ENCODE results near the gene IKZF2.

IKZF2 gene

GRCh38 chr2:213098612-213099011 is 52.8 kb downstream of the IKZF2 start:
- Mint-ChIP-seq H3K27ac (no peak overlapping the region), H3K4me3 (no peak overlapping the region)

GRCh38 chr2:213091765-213092164 is 59.6 kb downstream of the IKZF2 start:
- DNase-seq (no peak), ATAC-seq (no peak)
- peaks cover 6% of the 10 kb centered on the region for H3K36me3 Mint-ChIP-seq (ENCODE audit: low read depth)
- H3K4me3 Mint-ChIP-seq: no peak overlapping the region
- H3K27me3 Mint-ChIP-seq: no peaks in the 10 kb centered on the region
- no peaks in the 10 kb centered on the region for H3K9me3 Mint-ChIP-seq
- peaks cover 24% of the 10 kb centered on the region for H3K4me1 Mint-ChIP-seq
- H3K27ac Mint-ChIP-seq: no peak overlapping the region

More at GRCh38 chr2:213098612-213099011, 52.8 kb downstream of the IKZF2 start:
- no peaks in the 10 kb centered on the region for H3K27me3 Mint-ChIP-seq
- H3K9me3 Mint-ChIP-seq: no peaks in the 10 kb centered on the region
- H3K4me1 Mint-ChIP-seq: peaks cover 46% of the 10 kb centered on the region
- no peak for DNase-seq
- no peak for ATAC-seq
- H3K36me3 Mint-ChIP-seq (ENCODE audit: low read depth): no peaks in the 10 kb centered on the region

DNA sequence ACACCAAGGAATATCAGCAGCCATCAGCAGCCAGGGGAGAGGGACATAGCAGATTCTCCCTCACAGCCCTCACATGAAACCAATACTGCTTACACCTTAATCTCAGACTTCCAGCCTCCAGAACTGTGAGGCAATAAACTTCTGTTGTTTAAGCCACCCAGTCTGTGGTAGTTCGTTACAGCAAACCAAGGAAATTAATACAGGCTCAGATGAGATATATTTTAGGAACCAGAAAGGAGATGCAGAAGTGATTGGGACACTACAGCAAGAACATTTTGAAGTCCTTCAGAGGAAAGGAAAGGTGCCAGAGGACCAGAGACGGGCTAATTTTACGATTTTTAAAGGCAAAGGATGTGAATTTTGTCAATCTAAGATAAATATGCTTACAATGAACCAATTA is 60.6 kb downstream of the IKZF2 start:
- no peaks in the 10 kb centered on the region for H3K27me3 Mint-ChIP-seq
- DNase-seq (no peak), ATAC-seq (no peak)
- peaks cover 28% of the 10 kb centered on the region for H3K4me1 Mint-ChIP-seq
- H3K4me3 Mint-ChIP-seq: no peak overlapping the region
- H3K27ac Mint-ChIP-seq: no peak overlapping the region
- peaks cover 6% of the 10 kb centered on the region for H3K36me3 Mint-ChIP-seq (ENCODE audit: low read depth)
- no peaks in the 10 kb centered on the region for H3K9me3 Mint-ChIP-seq

DNA sequence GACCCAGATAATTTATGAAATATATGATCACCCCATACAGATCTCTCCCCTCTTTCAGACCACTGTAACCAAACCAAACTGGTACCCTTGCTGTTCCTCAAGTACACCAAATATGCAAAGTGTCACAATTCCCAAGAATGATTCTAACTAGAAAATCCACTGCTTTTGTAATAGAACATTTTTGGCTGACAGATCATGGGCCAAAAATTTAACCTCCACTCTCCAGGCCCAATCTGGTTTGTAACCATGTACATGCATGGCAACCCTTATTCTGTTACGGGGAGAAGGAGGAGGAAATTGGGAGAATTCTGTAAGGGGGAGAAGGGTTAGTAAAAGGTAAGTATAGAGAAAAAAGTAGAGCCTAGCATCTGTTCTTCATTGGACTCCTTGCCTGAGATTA is 62.0 kb downstream of the IKZF2 start:
- peak overlapping the region; percentile 3 for H3K27ac Mint-ChIP-seq
- ATAC-seq (no peak), DNase-seq (no peak)
- peaks cover 29% of the 10 kb centered on the region for H3K4me1 Mint-ChIP-seq
- H3K36me3 Mint-ChIP-seq (ENCODE audit: low read depth): peaks cover 6% of the 10 kb centered on the region
- H3K9me3 Mint-ChIP-seq: no peaks in the 10 kb centered on the region
- no peaks in the 10 kb centered on the region for H3K27me3 Mint-ChIP-seq
- no peak overlapping the region for H3K4me3 Mint-ChIP-seq

- no peak for DNase-seq
- H3K9me3 Mint-ChIP-seq: no peaks in the 10 kb centered on the region
- H3K27ac Mint-ChIP-seq: no peak overlapping the region
- no peaks in the 10 kb centered on the region for H3K27me3 Mint-ChIP-seq
- H3K36me3 Mint-ChIP-seq (ENCODE audit: low read depth): peaks cover 6% of the 10 kb centered on the region
- peak; percentile 76 for ATAC-seq
- no peak overlapping the region for H3K4me3 Mint-ChIP-seq
- H3K4me1 Mint-ChIP-seq: peaks cover 36% of the 10 kb centered on the region
Observed at GRCh38 chr2:213087040-213087439, 64.4 kb downstream of the IKZF2 start.

- Mint-ChIP-seq H3K36me3 (ENCODE audit: low read depth) (peaks cover 6% of the 10 kb centered on the region), H3K9me3 (no peaks in the 10 kb centered on the region), H3K27me3 (no peaks in the 10 kb centered on the region), H3K4me1 (peaks cover 36% of the 10 kb centered on the region), H3K4me3 (no peak overlapping the region), H3K27ac (no peak overlapping the region)
- ATAC-seq (no peak), DNase-seq (no peak)
Observed at GRCh38 chr2:213086571-213086970, 64.8 kb downstream of the IKZF2 start.

DNA sequence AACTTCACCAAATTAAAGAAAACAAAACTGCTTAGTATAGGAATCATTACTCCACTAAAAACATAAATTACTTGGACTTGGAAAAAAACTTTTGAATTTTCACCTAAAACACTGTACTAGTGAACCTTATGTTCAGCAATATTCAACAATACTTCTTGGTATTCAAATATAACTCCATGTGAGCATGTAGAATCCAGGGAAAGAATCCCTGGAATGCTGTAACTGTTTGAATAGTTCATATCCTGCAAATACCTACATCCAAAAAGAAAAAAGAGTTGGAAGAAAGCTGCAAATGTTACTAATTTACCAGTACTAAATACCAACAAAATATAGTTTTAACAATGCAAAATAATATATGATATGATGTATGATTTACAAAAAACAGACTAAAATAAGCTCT is 65.4 kb downstream of the IKZF2 start:
- H3K27me3 Mint-ChIP-seq: no peaks in the 10 kb centered on the region
- DNase-seq: no peak
- no peak for ATAC-seq
- peaks cover 8% of the 10 kb centered on the region for H3K36me3 Mint-ChIP-seq (ENCODE audit: low read depth)
- no peak overlapping the region for H3K4me3 Mint-ChIP-seq
- no peaks in the 10 kb centered on the region for H3K9me3 Mint-ChIP-seq
- no peak overlapping the region for H3K27ac Mint-ChIP-seq
- H3K4me1 Mint-ChIP-seq: peaks cover 36% of the 10 kb centered on the region

DNA sequence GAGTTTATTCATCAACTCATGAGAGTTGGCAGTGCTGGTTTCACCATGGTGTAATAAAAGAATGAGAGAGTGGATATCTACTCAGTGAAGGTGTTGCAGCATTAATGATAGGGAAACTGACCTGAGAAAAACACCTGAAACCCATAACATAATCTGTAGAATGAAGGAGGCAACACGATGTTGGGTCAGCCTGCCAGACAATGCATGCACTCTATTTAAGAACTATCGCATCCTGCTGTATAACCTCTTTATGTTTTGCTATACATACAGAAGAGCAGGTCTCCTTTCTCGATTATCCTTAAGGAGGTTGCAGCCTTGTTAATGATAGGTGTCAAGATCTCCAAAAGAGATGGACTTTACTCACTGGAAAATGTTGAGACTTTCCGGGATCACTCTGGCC is 65.9 kb downstream of the IKZF2 start:
- no peak for DNase-seq
- Mint-ChIP-seq H3K27ac (no peak overlapping the region), H3K9me3 (no peaks in the 10 kb centered on the region), H3K27me3 (no peaks in the 10 kb centered on the region), H3K4me1 (peaks cover 36% of the 10 kb centered on the region), H3K36me3 (ENCODE audit: low read depth) (peaks cover 8% of the 10 kb centered on the region), H3K4me3 (no peak overlapping the region)
- no peak for ATAC-seq

- Mint-ChIP-seq H3K27ac (no peak overlapping the region), H3K4me3 (no peak overlapping the region), H3K4me1 (peaks cover 41% of the 10 kb centered on the region)
Observed at GRCh38 chr2:213084261-213084660, 67.2 kb downstream of the IKZF2 start.

DNA sequence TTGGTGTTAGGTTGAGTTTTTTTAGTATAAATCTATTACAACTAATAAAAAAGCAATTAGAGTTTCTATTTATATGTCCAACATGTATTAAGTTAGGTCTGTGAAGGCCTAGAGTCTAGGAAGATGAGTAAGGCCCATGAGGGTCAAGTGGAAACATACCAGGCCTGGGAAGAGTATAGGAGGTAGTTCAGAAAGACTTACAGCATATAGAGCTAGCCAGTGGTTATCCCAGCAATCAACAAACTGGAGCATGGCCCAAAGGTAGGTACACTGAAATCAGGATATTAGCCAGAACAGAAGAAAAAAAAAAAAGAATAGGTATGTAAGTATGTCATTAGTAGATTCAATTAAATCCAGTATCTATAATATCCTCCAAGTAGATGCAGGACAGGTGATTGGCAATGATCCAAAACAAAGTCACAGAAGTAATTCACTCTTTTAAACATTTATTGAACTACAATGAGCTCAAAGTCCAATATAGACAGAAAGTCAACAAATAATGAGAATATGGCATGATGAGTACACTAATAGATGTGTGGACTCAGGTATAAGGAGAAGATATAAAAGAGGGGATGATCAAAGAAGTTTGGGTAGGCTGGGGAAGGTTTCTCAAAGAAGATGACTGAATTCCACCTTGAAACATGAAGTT is 70.3 kb downstream of the IKZF2 start:
- Mint-ChIP-seq H3K9me3 (no peaks in the 10 kb centered on the region), H3K27me3 (no peaks in the 10 kb centered on the region), H3K4me1 (peaks cover 27% of the 10 kb centered on the region), H3K36me3 (ENCODE audit: low read depth) (peaks cover 5% of the 10 kb centered on the region), H3K4me3 (no peak overlapping the region), H3K27ac (no peak overlapping the region)
- ATAC-seq (no peak), DNase-seq (no peak)

More at GRCh38 chr2:213084261-213084660, 67.2 kb downstream of the IKZF2 start:
- DNase-seq (no peak), ATAC-seq (no peak)
- Mint-ChIP-seq H3K9me3 (no peaks in the 10 kb centered on the region), H3K36me3 (ENCODE audit: low read depth) (peaks cover 5% of the 10 kb centered on the region), H3K27me3 (no peaks in the 10 kb centered on the region)

GRCh38 chr2:213079756-213080155 is 71.7 kb downstream of the IKZF2 start:
- H3K9me3 Mint-ChIP-seq: no peaks in the 10 kb centered on the region
- peaks cover 23% of the 10 kb centered on the region for H3K4me1 Mint-ChIP-seq
- H3K36me3 Mint-ChIP-seq (ENCODE audit: low read depth): peaks cover 5% of the 10 kb centered on the region
- DNase-seq (no peak), ATAC-seq (no peak)
- no peak overlapping the region for H3K27ac Mint-ChIP-seq
- no peaks in the 10 kb centered on the region for H3K27me3 Mint-ChIP-seq
- H3K4me3 Mint-ChIP-seq: no peak overlapping the region

- peaks cover 5% of the 10 kb centered on the region for H3K36me3 Mint-ChIP-seq (ENCODE audit: low read depth)
- H3K4me1 Mint-ChIP-seq: peaks cover 18% of the 10 kb centered on the region
- DNase-seq: no peak
- H3K9me3 Mint-ChIP-seq: no peaks in the 10 kb centered on the region
- no peaks in the 10 kb centered on the region for H3K27me3 Mint-ChIP-seq
- H3K27ac Mint-ChIP-seq: no peak overlapping the region
- ATAC-seq: no peak
- peak overlapping the region; percentile 22 for H3K4me3 Mint-ChIP-seq
Observed at GRCh38 chr2:213078686-213079085, 72.7 kb downstream of the IKZF2 start.

- Mint-ChIP-seq H3K4me3 (no peak overlapping the region), H3K27ac (peak overlapping the region; percentile 66), H3K27me3 (no peaks in the 10 kb centered on the region), H3K36me3 (ENCODE audit: low read depth) (no peaks in the 10 kb centered on the region), H3K4me1 (peaks cover 42% of the 10 kb centered on the region), H3K9me3 (no peaks in the 10 kb centered on the region)
- ATAC-seq (peak; percentile 65), DNase-seq (no peak)
Observed at GRCh38 chr2:213069531-213069930, 81.9 kb downstream of the IKZF2 start.

DNA sequence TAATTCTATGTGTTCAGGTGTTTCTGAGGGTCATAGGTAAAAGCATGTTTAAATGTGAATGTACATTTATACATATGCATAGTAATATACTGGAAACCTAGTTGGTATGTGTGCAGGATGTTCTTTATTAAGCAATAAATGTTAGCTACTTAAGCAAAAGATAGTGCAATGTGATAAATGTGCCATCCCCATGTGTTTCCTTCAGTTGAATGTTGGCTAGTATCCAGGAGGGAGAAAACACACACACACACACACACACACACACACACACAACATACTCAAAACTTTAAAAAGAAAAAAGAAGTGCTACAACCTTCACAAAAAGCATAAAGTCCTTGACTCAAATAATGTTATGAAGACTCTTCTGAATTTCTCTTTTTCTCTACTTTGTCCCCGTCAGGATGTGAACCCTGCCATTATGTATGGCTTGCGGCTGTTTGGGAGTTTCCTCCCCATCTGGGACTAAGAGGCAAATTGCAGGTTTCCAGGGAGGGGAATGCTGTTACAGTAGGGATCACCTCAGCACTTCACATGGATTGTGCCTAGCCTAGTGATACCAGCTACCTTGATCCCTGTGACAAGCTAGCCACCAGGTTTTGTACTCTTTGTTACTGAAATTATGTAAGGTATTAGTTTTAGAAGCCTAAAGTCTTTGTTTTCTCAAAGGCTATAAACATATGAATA is 82.6 kb downstream of the IKZF2 start:
- no peak overlapping the region for H3K4me3 Mint-ChIP-seq
- DNase-seq: no peak
- no peak for ATAC-seq
- no peaks in the 10 kb centered on the region for H3K27me3 Mint-ChIP-seq
- no peak overlapping the region for H3K27ac Mint-ChIP-seq
- H3K4me1 Mint-ChIP-seq: peaks cover 44% of the 10 kb centered on the region
- H3K36me3 Mint-ChIP-seq (ENCODE audit: low read depth): no peaks in the 10 kb centered on the region
- H3K9me3 Mint-ChIP-seq: no peaks in the 10 kb centered on the region

GRCh38 chr2:213067888-213068287 is 83.5 kb downstream of the IKZF2 start:
- H3K27ac Mint-ChIP-seq: no peak overlapping the region
- DNase-seq (no peak), ATAC-seq (no peak)
- H3K4me3 Mint-ChIP-seq: no peak overlapping the region
- H3K4me1 Mint-ChIP-seq: peaks cover 44% of the 10 kb centered on the region
- H3K9me3 Mint-ChIP-seq: no peaks in the 10 kb centered on the region
- H3K36me3 Mint-ChIP-seq (ENCODE audit: low read depth): no peaks in the 10 kb centered on the region
- no peaks in the 10 kb centered on the region for H3K27me3 Mint-ChIP-seq

All from activated naive CD8-positive, alpha-beta T cell treated with anti-CD3 and anti-CD28 coated beads, Interleukin-2, amount 50 U/mL, for 24 hours (primary cell).